Large intestine (tissue), 3 donors: ENCODE measurements around the gene PARD6G. TPM values are rescaled to one million over a fixed set of nuclear protein-coding genes. Genes with fewer than 3 reads are reported as not detected.

Source experiments
- DNase-seq, 2 donors: peaks; one replicate each; pipeline versions ENCODE4 v3.0.0 to v3.0.0-alpha.2; 2013
- H3K27ac ChIP-seq: one replicate; pipeline ENCODE4 v1.5.1; 2013; ENCODE audit warnings: low read length
- H3K27me3 ChIP-seq: 2 replicates; pipeline ENCODE4 v1.6.1; 2013; ENCODE audit warnings: low read length; ENCODE audit not compliant: control insufficient read depth, insufficient read depth
- H3K36me3 ChIP-seq: 2 replicates; pipeline ENCODE4 v1.6.1; 2013; ENCODE audit warnings: low read length; ENCODE audit not compliant: control insufficient read depth, insufficient read depth
- H3K4me1 ChIP-seq: one replicate; pipeline ENCODE4 v1.6.1; 2013; ENCODE audit warnings: low read length; ENCODE audit not compliant: control insufficient read depth, insufficient read depth
- H3K4me3 ChIP-seq: one replicate; pipeline ENCODE4 v1.5.1; 2013; ENCODE audit warnings: low read length
- H3K9me3 ChIP-seq: one replicate; pipeline ENCODE4 v1.6.1; 2013; ENCODE audit warnings: mild to moderate bottlenecking, low read depth, low read length, moderate library complexity; ENCODE audit not compliant: control insufficient read depth
- WGBS: methylation state at CpG from one replicate; pipeline ENCODE4 v1.1.5; 2013; ENCODE audit warnings: low lambda C conversion rate; ENCODE audit not compliant: insufficient coverage; 5-methylcytosine and 5-hydroxymethylcytosine counted together
- polyA plus RNA-seq: library from polyadenylated mRNA; unstranded; fragments of 120-200 nt; gene quantifications from one replicate; pipeline ENCODE4 v1.2.1, GENCODE V29; 2013

Gene PARD6G
- polyA plus RNA-seq, 1 donor: 7.4 TPM

DNA sequence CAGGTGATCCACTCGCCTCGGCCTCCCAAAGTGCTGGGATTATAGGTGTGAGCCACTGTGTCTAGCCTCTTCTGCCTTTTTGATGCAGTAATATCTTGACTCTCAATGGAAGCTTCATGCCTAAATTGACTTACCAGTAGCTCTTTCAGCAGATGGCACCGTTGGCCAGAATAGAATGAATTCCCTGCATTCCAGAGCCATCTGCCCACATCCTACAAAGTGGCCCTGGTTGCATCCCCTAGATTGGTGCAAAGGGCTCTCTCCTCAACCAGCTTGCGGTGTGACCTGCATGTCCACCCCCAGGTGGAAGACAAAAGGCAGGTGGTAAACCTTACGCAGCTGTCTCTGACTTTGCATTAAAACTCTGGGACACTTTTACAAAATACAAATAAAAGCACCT lies 4.4 kb upstream of the PARD6G start:
- DNase-seq: no peak
- Histone ChIP-seq H3K27ac (no peak overlapping the region), H3K9me3 (no peaks in the 10 kb centered on the region), H3K4me3 (no peak overlapping the region), H3K36me3 (no peaks in the 10 kb centered on the region), H3K27me3 (no peaks in the 10 kb centered on the region), H3K4me1 (no peaks in the 10 kb centered on the region)
- WGBS: 100% methylated on average over 1 of the region's 5 CpGs

GRCh38 chr18:80250740-80251364 lies 3.5 kb upstream of the PARD6G start:
- Histone ChIP-seq H3K27me3 (no peaks in the 10 kb centered on the region), H3K36me3 (no peaks in the 10 kb centered on the region), H3K27ac (no peak overlapping the region), H3K4me3 (no peak overlapping the region), H3K9me3 (no peaks in the 10 kb centered on the region), H3K4me1 (peaks cover 3% of the 10 kb centered on the region)
- no peak for DNase-seq
- WGBS: 80% methylated on average over 1 of the region's 6 CpGs

- no peak overlapping the region for H3K4me3 ChIP-seq
- no CpG with 5 or more reads among the region's 7 CpGs for WGBS
- peaks cover 4% of the 10 kb centered on the region for H3K4me1 ChIP-seq
- no peak for DNase-seq
- no peaks in the 10 kb centered on the region for H3K27me3 ChIP-seq
- no peak overlapping the region for H3K27ac ChIP-seq
- no peaks in the 10 kb centered on the region for H3K9me3 ChIP-seq
- no peaks in the 10 kb centered on the region for H3K36me3 ChIP-seq
Measured at GRCh38 chr18:80249217-80250093, 2.1 kb upstream of the PARD6G start.

DNA sequence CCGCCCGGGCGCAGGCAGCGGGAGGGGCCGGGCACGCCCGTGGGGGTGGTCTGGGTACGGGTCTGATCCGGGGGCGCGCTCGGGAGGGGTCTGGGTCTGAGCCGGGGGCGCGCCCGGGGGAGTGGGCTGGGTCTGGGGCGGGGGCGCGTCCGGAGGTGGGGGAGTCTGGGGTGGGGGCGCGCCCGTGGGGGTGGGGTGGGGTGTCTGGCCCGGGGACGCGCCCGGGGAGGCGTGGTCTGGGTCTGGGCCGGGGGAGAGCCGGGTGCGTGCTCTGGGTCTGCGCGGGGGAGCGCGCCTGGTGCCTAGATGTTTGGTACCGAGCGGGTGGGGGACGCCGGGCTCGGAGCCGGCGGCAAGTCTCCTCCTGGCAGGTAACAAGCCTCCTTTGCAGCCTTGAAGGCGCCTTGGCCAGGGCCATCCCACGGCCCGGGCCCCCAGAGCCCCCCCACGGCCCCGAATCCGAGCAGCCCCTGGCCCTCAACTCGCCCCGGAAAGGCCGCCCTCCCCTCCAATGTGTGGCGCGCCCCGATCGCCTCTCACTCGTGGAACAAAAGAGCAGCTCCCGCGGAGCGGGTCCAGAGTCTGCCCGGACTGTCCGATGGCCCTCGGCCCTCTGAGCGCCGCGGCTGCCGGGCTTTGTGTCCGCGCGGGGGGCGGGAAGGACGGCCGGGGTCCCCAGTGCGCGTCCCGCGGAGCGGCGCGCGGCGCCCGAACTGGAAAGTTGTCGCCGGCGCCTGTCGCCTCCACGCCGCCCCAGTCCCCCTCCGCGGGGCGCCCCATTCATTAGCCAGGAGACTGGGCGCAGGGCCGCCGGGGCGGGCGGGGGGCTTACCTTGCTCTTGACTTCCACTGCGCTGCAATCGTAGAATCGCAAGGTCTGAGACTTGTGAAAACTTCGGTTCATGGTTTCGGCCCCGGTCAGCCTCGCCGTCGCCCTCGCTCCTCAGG lies 595 bp downstream of the PARD6G start:
- WGBS: no CpG with 5 or more reads among the region's 106 CpGs
- peak; percentile 26 to 59 for DNase-seq
- H3K27me3 ChIP-seq: no peaks in the 10 kb centered on the region
- H3K36me3 ChIP-seq: no peaks in the 10 kb centered on the region
- H3K27ac ChIP-seq: no peak overlapping the region
- H3K9me3 ChIP-seq: no peaks in the 10 kb centered on the region
- peak overlapping the region; percentile 58 for H3K4me3 ChIP-seq
- peaks cover 4% of the 10 kb centered on the region for H3K4me1 ChIP-seq

GRCh38 chr18:80245781-80246444 lies 1.4 kb downstream of the PARD6G start:
- Histone ChIP-seq H3K36me3 (no peaks in the 10 kb centered on the region), H3K27ac (no peak overlapping the region), H3K27me3 (no peaks in the 10 kb centered on the region), H3K9me3 (no peaks in the 10 kb centered on the region), H3K4me3 (peak overlapping the region; percentile 37), H3K4me1 (peaks cover 4% of the 10 kb centered on the region)
- peak in 1 of 2 donors; percentile 41 for DNase-seq
- no CpG with 5 or more reads among the region's 31 CpGs for WGBS

GRCh38 chr18:80244956-80245730 lies 2.2 kb downstream of the PARD6G start:
- no peak for DNase-seq
- Histone ChIP-seq H3K36me3 (no peaks in the 10 kb centered on the region), H3K4me3 (no peak overlapping the region), H3K27ac (no peak overlapping the region), H3K9me3 (no peaks in the 10 kb centered on the region), H3K27me3 (no peaks in the 10 kb centered on the region), H3K4me1 (peaks cover 4% of the 10 kb centered on the region)
- WGBS: no CpG with 5 or more reads among the region's 10 CpGs

DNA sequence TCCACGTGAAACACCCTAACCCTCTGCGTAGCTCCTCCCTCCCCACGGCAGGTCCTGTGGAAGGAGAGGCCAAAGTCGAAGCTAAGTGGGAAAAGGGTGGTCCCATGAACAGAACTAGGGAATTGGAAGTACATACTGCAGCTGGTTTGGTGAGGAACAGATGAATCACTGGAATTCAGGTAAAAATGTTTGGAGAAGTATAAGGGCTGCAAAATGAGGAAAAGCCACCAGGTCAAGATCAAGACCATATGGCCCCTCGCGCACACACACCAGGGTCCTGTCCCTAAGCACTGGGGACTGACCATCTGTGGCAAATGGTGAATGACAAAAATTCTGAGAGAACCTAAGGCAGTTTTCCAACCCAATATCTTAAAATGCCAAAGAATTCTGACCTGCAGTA lies 3.1 kb downstream of the PARD6G start:
- no peaks in the 10 kb centered on the region for H3K36me3 ChIP-seq
- no peak for DNase-seq
- WGBS: no CpG with 5 or more reads among the region's 6 CpGs
- H3K4me3 ChIP-seq: no peak overlapping the region
- H3K27me3 ChIP-seq: no peaks in the 10 kb centered on the region
- no peaks in the 10 kb centered on the region for H3K9me3 ChIP-seq
- no peak overlapping the region for H3K27ac ChIP-seq
- peaks cover 4% of the 10 kb centered on the region for H3K4me1 ChIP-seq

DNA sequence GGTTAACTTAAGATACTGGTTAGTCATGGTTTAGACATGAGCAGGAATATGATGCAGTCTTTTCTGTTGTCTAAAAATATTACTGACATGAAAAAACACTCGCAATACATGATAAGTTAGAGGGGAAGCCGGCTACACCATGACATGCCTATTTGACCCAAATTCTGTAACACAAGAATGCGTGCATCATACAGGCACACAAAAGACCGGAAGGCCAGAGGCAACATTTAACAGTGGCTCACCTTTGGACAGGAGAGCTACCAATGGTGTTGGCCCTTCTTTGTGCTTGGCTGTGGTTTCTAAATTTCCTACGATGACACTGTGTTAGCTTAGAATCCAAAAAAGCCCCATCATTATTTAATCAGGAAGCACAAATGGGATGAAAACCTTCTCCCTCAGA lies 4.1 kb downstream of the PARD6G start:
- Histone ChIP-seq H3K9me3 (no peaks in the 10 kb centered on the region), H3K4me3 (no peak overlapping the region)
- DNase-seq: no peak

DNA sequence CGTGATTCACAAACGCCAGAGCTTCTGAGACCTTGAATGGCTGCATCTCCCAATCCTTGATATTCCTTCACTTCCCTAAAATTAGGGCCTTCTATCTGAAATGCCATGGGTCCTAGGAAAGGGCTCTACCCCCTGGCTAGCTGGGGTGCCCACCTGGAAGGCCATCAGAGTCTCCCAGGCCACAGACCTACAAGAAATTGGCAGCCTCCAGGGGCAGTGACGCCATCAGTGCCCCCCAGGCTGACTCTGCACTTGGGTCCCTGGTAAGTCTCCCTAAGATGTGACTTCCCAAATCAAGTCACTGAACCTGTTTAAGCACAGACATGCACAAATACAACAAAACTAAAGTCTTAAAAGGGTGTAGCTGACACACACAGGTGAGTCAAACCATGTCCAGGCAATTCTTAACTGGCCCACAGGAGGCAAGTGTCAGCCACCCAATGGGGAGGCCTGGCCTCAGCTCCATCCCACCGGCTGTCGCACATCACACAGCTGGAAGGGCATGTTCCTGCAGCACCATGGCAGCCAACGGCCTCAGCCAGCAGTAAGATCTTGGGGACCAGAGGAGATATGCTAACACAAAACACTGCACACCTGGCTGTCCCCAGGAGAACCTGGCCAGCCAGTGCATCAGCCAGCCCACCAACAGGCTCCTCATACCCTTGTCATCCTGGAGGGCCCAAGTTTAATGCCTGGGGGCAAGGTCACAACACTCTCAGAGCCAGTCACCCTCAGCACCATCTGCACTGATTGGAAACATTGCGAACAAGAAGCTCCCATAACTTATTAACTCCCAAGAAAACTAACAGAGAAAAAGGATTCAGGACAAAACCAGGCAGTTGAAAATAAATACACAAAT lies 5.2 kb downstream of the PARD6G start:
- WGBS: no CpG with 5 or more reads among the region's 7 CpGs
- no peak for DNase-seq
- H3K36me3 ChIP-seq: no peaks in the 10 kb centered on the region
- no peaks in the 10 kb centered on the region for H3K27me3 ChIP-seq
- no peaks in the 10 kb centered on the region for H3K9me3 ChIP-seq
- no peak overlapping the region for H3K27ac ChIP-seq
- H3K4me1 ChIP-seq: peaks cover 4% of the 10 kb centered on the region
- no peak overlapping the region for H3K4me3 ChIP-seq

More for the DNA sequence above, 4.1 kb downstream of the PARD6G start:
- H3K27ac ChIP-seq: no peak overlapping the region
- H3K27me3 ChIP-seq: no peaks in the 10 kb centered on the region
- no CpG with 5 or more reads among the region's 5 CpGs for WGBS
- peaks cover 4% of the 10 kb centered on the region for H3K4me1 ChIP-seq
- no peaks in the 10 kb centered on the region for H3K36me3 ChIP-seq
